Neural cell (in vitro differentiated cells): ENCODE results near the gene PPP1R11.

Source experiments
- CTCF ChIP-seq: fragments of 450-650 bp; IDR thresholded peaks from 2 replicates; pipeline ENCODE4 v1.5.1; 2014; ENCODE audit warnings: antibody characterized with exemption, mild to moderate bottlenecking, moderate library complexity; ENCODE audit not compliant: poor library complexity, severe bottlenecking
- EP300 ChIP-seq: fragments of 450-650 bp; conservative IDR thresholded peaks from 2 replicates; pipeline ENCODE4 v1.6.1; 2014; ENCODE audit warnings: antibody characterized with exemption, mild to moderate bottlenecking, moderate library complexity; ENCODE audit not compliant: poor library complexity, severe bottlenecking
- EZH2 ChIP-seq: fragments of 200-600, 300-800 bp; shearing (Covaris generic), sonication (generic); IDR thresholded peaks from 2 replicates; pipeline ENCODE4 v1.6.1; 2014; ENCODE audit warnings: antibody characterized with exemption, low read length, borderline replicate concordance, mild to moderate bottlenecking; ENCODE audit not compliant: insufficient read depth, poor library complexity, severe bottlenecking
- POLR2AphosphoS5 ChIP-seq: IDR thresholded peaks from 2 replicates; pipeline ENCODE4 v1.6.1; 2012
- REST ChIP-seq: IDR thresholded peaks from 2 replicates; pipeline ENCODE4 v1.6.1; 2012; ENCODE audit warnings: borderline replicate concordance
- SMC3 ChIP-seq: fragments of 450-650 bp; conservative IDR thresholded peaks from 2 replicates; pipeline ENCODE4 v1.6.1; 2014; ENCODE audit warnings: antibody characterized with exemption, mild to moderate bottlenecking, moderate library complexity; ENCODE audit not compliant: poor library complexity
- TAF1 ChIP-seq: IDR thresholded peaks from 2 replicates; pipeline ENCODE4 v1.6.1; 2012; ENCODE audit warnings: low read depth

GRCh38 chr6:30100154-30100553, 33.2 kb downstream of the PPP1R11 start:
- TF ChIP-seq CTCF (no peak), EZH2 (no peak), EP300 (no peak), POLR2AphosphoS5 (no peak), TAF1 (no peak), REST (no peak), SMC3 (no peak)
